K562 (cell line): Measurements from ENCODE around the gene SPATS2L. TPM values are rescaled to one million over a fixed set of nuclear protein-coding genes. Genes with fewer than 3 reads are reported as not detected.

Experiments
- ATAC-seq: fragments of 200-7000 bp; cut with Tn5 transposase; 3 replicates; pipeline ENCODE4 v1.9.1; 2020; ENCODE audit warnings: moderate library complexity
- BruUV-seq: library from RNA; stranded (reverse); fragments of 400-500 nt; replicated peaks from 2 replicates; lab custom pipeline; 2021; lab: Mats Ljungman, UMichigan
- CTCF ChIA-PET: fragments of 300-600 bp; formaldehyde crosslinking; extraction: SDS; loops from one replicate; lab custom pipeline; 2021; ENCODE audit warnings: low intra/inter-chr PET ratio; lab: Yijun Ruan, JAX
- POLR2A ChIA-PET: fragments of 300-600, 350-650 bp; sonication (Branson Sonifier 250); formaldehyde crosslinking; extraction: SDS; loops from one replicate; lab custom pipeline; 2021; ENCODE audit warnings: antibody characterized with exemption, inconsistent platforms; lab: Yijun Ruan, JAX
- DNase-seq, 4 experiments: peaks; one replicate each; pipeline versions ENCODE4 v3.0.0 to v3.0.0-alpha.2; 2011 to 2018; ENCODE audit warnings: low spot score in 3 of 4, mixed read lengths in 3 of 4; ENCODE audit errors: extremely low read depth in 1 of 4
- FAIRE-seq: peaks from 2 replicates; lab custom pipeline; 2011; peaks lifted over from hg19 to GRCh38; lab: Jason Lieb, UNC
- H2AFZ ChIP-seq: 2 replicates; pipeline ENCODE4 v1.6.0; 2011; ENCODE audit warnings: low read depth, low read length, control low read depth, inconsistent platforms
- H3K27ac ChIP-seq: fragments of 200-600 bp; 3 replicates; pipeline ENCODE4 v1.8.0; 2011; ENCODE audit warnings: low read depth, mild to moderate bottlenecking, control low read depth, inconsistent platforms, low read length, moderate library complexity, mixed read lengths; ENCODE audit errors: extremely low read depth
- H3K27me3 ChIP-seq, 2 experiments: fragments of 300-600 bp in 1 of 2; 2 replicates in 1 of 2; 3 replicates in 1 of 2; pipeline versions ENCODE4 v1.6.0 to v1.8.0; 2011; ENCODE audit warnings: inconsistent platforms in 2 of 2, low read length in 2 of 2, mild to moderate bottlenecking in 1 of 2, mixed read lengths in 1 of 2, moderate library complexity in 1 of 2; ENCODE audit not compliant: control insufficient read depth in 2 of 2, insufficient read depth in 2 of 2
- H3K36me3 ChIP-seq: fragments of 300-600 bp; 3 replicates; pipeline ENCODE4 v1.8.0; 2011; ENCODE audit warnings: mild to moderate bottlenecking, low read length, inconsistent platforms; ENCODE audit not compliant: control insufficient read depth, insufficient read depth
- H3K4me1 ChIP-seq, 2 experiments: fragments of 200-600 bp in 1 of 2; replicated peaks in 1 of 2; 2 replicates in 1 of 2; 3 replicates in 1 of 2; pipeline versions ENCODE4 v1.5.1 to v1.8.0; 2011; ENCODE audit warnings: inconsistent platforms in 2 of 2, low read length in 2 of 2, mild to moderate bottlenecking in 1 of 2, mixed read lengths in 1 of 2, moderate library complexity in 1 of 2; ENCODE audit not compliant: control insufficient read depth in 2 of 2, insufficient read depth in 2 of 2
- H3K4me2 ChIP-seq: 2 replicates; pipeline ENCODE4 v1.6.1; 2011; ENCODE audit warnings: low read length, control low read depth, inconsistent platforms, mixed read lengths; ENCODE audit not compliant: insufficient read depth
- H3K4me3 ChIP-seq: fragments of 200-600 bp; sonication (generic), shearing (Covaris generic); 2 replicates; pipeline ENCODE4 v1.5.1; 2016; ENCODE audit warnings: control low read depth, inconsistent platforms
- H3K79me2 ChIP-seq: fragments of 200-600 bp; 3 replicates; pipeline ENCODE4 v1.8.0; 2011; ENCODE audit warnings: low read length, inconsistent platforms; ENCODE audit not compliant: control insufficient read depth, insufficient read depth
- H3K9ac ChIP-seq, 2 experiments: 2 replicates each; pipeline versions ENCODE4 v1.6.0 to v1.6.1; 2011; ENCODE audit warnings: low read depth in 2 of 2, low read length in 2 of 2, control low read depth in 1 of 2, inconsistent platforms in 1 of 2, mild to moderate bottlenecking in 1 of 2, mixed read lengths in 1 of 2; ENCODE audit not compliant: insufficient read depth in 1 of 2
- H3K9me1 ChIP-seq: one replicate; pipeline ENCODE4 v1.6.0; 2011; ENCODE audit warnings: inconsistent platforms, mild to moderate bottlenecking, low read length, moderate library complexity; ENCODE audit not compliant: control insufficient read depth, insufficient read depth
- H3K9me3 ChIP-seq: replicated peaks from 2 replicates; pipeline ENCODE4 v1.5.1; 2011; ENCODE audit warnings: low read depth, low read length, inconsistent platforms; ENCODE audit not compliant: control insufficient read depth, insufficient read depth
- H4K20me1 ChIP-seq: replicated peaks from 2 replicates; pipeline ENCODE4 v1.6.1; 2011; ENCODE audit warnings: low read length, inconsistent platforms, mixed read lengths; ENCODE audit not compliant: control insufficient read depth, insufficient read depth
- CBFB ChIP-seq: sonication (generic); formaldehyde crosslinking; IDR thresholded peaks from 2 replicates; pipeline ENCODE4 v1.4.0; 2020; ENCODE audit warnings: mild to moderate bottlenecking, missing genetic modification reagents
- HSF4 ChIP-seq: fragments of 250-450 bp; sonication (Bioruptor Pico); IDR thresholded peaks from 2 replicates; pipeline ENCODE4 v2.1.2; 2022; ENCODE audit warnings: mild to moderate bottlenecking, moderate library complexity, borderline replicate concordance
- MCM3 ChIP-seq: fragments of 450-650 bp; IDR thresholded peaks from 2 replicates; pipeline ENCODE4 v1.6.1; 2016
- MEIS2 ChIP-seq: fragments of 450-650 bp; IDR thresholded peaks from 2 replicates; pipeline ENCODE4 v1.6.1; 2014; ENCODE audit warnings: mild to moderate bottlenecking; ENCODE audit not compliant: partially characterized antibody
- NUFIP1 ChIP-seq: fragments of 450-650 bp; IDR thresholded peaks from 2 replicates; pipeline ENCODE4 v1.6.1; 2018; ENCODE audit not compliant: partially characterized antibody
- RBM14 ChIP-seq: fragments of 200-400 bp; formaldehyde crosslinking; IDR thresholded peaks from 2 replicates; pipeline ENCODE4 v1.6.1; 2018; ENCODE audit warnings: low read depth, mild to moderate bottlenecking, low read length, moderate library complexity, borderline replicate concordance; ENCODE audit not compliant: insufficient read depth
- SIRT6 ChIP-seq: IDR thresholded peaks from one replicate; pipeline ENCODE4 v1.6.1; 2012; ENCODE audit warnings: low read depth, mild to moderate bottlenecking, control low read depth, inconsistent platforms, low read length, moderate library complexity
- SLC30A9 ChIP-seq: fragments of 250-450 bp; sonication (Bioruptor Pico); IDR thresholded peaks from 2 replicates; pipeline ENCODE4 v1.8.0; 2022; ENCODE audit warnings: mild to moderate bottlenecking, moderate library complexity
- ZBTB1 ChIP-seq: sonication (generic); formaldehyde crosslinking; IDR thresholded peaks from 2 replicates; pipeline ENCODE4 v1.8.1; 2023; ENCODE audit warnings: missing genetic modification reagents, low read depth, mild to moderate bottlenecking, borderline replicate concordance
- WGBS: fragments of 100-300 bp; shearing (Covaris generic); methylation state at CpG from one replicate; pipeline ENCODE4 v1.1.6; 2016; ENCODE audit warnings: low coverage, mixed read lengths; ENCODE audit not compliant: insufficient coverage; ENCODE audit errors: missing lambda C conversion rate; 5-methylcytosine and 5-hydroxymethylcytosine counted together
- in situ Hi-C: fragments of 300-500 bp; cut with MboI; formaldehyde crosslinking; loops from 4 replicates; pipeline ENCODE4 v1.15.0; 2018; ENCODE audit warnings: inconsistent platforms, mixed read lengths
- intact Hi-C: fragments of 100-400 bp; cut with micrococcal nuclease; formaldehyde crosslinking; loops from 2 replicates; pipeline ENCODE4 v1.14.2; 2022
- polyA plus RNA-seq, 8 experiments: library from polyadenylated mRNA; depleted of rRNA in 4 of 8; stranded (reverse) in 5 of 8; unstranded in 3 of 8; fragments of >200 nt; fragmentation: Nextera tagmentation in 2 of 8; fragmentation: Illumina TruSeq in 1 of 8; extraction: Ambion mirVana in 2 of 8; extraction: Trizol in 1 of 8; gene quantifications; 2 replicates each; pipeline versions ENCODE4 v1.2.1 to v1.2.3, GENCODE V29; 2011 to 2014; ENCODE audit warnings: inconsistent platforms in 1 of 8, missing spikeins in 1 of 8
- total RNA-seq, 7 experiments: library from RNA; depleted of rRNA in 6 of 7; stranded (reverse); fragments of >200 nt in 6 of 7; fragmentation: Illumina TruSeq in 2 of 7; extraction: Trizol in 2 of 7; gene quantifications; 2 replicates each; pipeline versions ENCODE4 v1.2.1 to v1.2.3, GENCODE V29; 2011 to 2021; ENCODE audit warnings: low replicate concordance in 1 of 7
- TF ChIP-seq, protein P1 (sequence below): fragments of 450-650 bp; IDR thresholded peaks from 2 replicates; pipeline ENCODE4 v1.6.1; 2016; ENCODE audit warnings: borderline replicate concordance
- TF ChIP-seq, protein P2 (sequence below): sonication (generic); formaldehyde crosslinking; IDR thresholded peaks from 2 replicates; pipeline ENCODE4 v1.8.1; 2022; ENCODE audit warnings: missing genetic modification reagents
- TF ChIP-seq, protein P3 (sequence below): fragments of 450-650 bp; formaldehyde crosslinking; IDR thresholded peaks from 2 replicates; pipeline ENCODE4 v1.4.0; 2020; ENCODE audit warnings: mild to moderate bottlenecking, mixed read lengths

The SPATS2L gene
- total and polyA plus RNA-seq, 9 of the 15 experiments (the other 6 are each of a cell fraction or from before 2014, with no cell fraction given) = 11.3 to 41.5 (median 24.9) TPM

DNA sequence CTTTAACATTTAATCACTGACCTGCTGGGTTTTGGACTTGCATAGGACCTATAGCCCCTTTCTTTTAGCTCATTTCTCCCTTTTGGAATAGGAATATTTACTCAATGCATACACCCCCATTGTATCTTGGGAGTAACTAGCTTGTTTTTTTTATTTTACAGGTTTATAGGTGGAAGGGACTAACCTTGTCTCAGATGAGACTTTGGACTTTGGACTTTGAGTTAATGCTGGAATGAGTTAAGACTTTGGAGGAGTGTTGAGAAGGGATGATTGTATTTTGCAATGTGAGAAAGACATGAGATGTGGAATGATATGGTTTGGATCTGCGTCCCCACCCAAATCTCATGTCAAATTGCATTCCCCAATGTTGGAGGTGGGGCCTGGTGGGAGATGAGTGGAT is 43.2 kb upstream of the SPATS2L start:
- Histone ChIP-seq H3K9ac (no peak overlapping the region), H3K4me2 (no peak overlapping the region), H4K20me1 (no peaks in the 10 kb centered on the region), H3K4me1 (no peaks in the 10 kb centered on the region), H3K36me3 (no peaks in the 10 kb centered on the region), H3K27me3 (peaks cover 2 to 11% of the 10 kb centered on the region in 2 experiments; a peak in 2 of 5 replicates), H3K9me1 (no peaks in the 10 kb centered on the region)
- CTCF ChIA-PET = no interaction called here
- POLR2A ChIA-PET = no interaction called here
- no peak for DNase-seq
- 14% methylated on average over 1 of the region's 1 CpG for whole genome bisulfite sequencing
- ATAC-seq = no peak
- no TSS peak for BruUV-seq
- no peak for FAIRE-seq
- TF ChIP-seq MEIS2 (no peak), NUFIP1 (no peak)
- TF ChIP-seq, all 486 proteins: peak for 0
- in situ Hi-C loops (no loop called here), intact Hi-C loops (no loop called here)
- Histone ChIP-seq H3K27ac (no peak overlapping the region), H3K4me3 (no peak overlapping the region), H2AFZ (no peak overlapping the region), H3K9me3 (no peaks in the 10 kb centered on the region), H3K79me2 (no peaks in the 10 kb centered on the region)

DNA sequence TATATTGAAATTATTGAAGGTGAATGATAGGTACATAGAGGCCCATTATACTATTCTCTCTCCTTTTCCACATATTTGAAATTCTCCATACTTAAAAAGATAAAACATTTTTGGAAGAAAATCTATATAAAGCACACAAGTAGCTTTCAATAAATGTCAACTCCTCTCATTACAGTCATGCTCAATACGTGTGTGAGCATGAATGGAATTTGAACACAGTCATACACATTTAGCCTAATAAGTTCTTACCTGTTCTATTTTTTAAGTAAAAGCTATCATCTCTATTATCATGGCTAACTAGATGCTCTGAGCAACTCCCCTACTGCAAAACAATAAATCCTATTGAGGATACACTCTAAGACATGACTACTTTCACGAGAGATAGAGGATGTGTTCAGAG is 41.9 kb upstream of the SPATS2L start:
- BruUV-seq = no TSS peak
- no peaks in the 10 kb centered on the region for H4K20me1 ChIP-seq
- no peaks in the 10 kb centered on the region for H3K9me3 ChIP-seq
- no peaks in the 10 kb centered on the region for H3K9me1 ChIP-seq
- WGBS = 0% methylated on average over 2 of the region's 2 CpGs
- H3K27ac ChIP-seq = no peak overlapping the region
- DNase-seq = no peak
- intact Hi-C loops = no loop called here
- no peak overlapping the region for H3K9ac ChIP-seq
- ChIA-PET POLR2A (no interaction called here), CTCF (no interaction called here)
- no peak for FAIRE-seq
- in situ Hi-C loops = no loop called here
- no peak overlapping the region for H3K4me3 ChIP-seq
- H3K36me3 ChIP-seq = no peaks in the 10 kb centered on the region
- H3K79me2 ChIP-seq = no peaks in the 10 kb centered on the region
- no peak for ATAC-seq
- no peak overlapping the region for H2AFZ ChIP-seq
- H3K4me2 ChIP-seq = no peak overlapping the region
- peaks cover 2 to 3% of the 10 kb centered on the region in 2 experiments; a peak in 1 of 5 replicates for H3K27me3 ChIP-seq
- H3K4me1 ChIP-seq = no peaks in the 10 kb centered on the region
- TF ChIP-seq, protein P1, sequence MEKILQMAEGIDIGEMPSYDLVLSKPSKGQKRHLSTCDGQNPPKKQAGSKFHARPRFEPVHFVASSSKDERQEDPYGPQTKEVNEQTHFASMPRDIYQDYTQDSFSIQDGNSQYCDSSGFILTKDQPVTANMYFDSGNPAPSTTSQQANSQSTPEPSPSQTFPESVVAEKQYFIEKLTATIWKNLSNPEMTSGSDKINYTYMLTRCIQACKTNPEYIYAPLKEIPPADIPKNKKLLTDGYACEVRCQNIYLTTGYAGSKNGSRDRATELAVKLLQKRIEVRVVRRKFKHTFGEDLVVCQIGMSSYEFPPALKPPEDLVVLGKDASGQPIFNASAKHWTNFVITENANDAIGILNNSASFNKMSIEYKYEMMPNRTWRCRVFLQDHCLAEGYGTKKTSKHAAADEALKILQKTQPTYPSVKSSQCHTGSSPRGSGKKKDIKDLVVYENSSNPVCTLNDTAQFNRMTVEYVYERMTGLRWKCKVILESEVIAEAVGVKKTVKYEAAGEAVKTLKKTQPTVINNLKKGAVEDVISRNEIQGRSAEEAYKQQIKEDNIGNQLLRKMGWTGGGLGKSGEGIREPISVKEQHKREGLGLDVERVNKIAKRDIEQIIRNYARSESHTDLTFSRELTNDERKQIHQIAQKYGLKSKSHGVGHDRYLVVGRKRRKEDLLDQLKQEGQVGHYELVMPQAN = no peak
- TF ChIP-seq, protein P2, sequence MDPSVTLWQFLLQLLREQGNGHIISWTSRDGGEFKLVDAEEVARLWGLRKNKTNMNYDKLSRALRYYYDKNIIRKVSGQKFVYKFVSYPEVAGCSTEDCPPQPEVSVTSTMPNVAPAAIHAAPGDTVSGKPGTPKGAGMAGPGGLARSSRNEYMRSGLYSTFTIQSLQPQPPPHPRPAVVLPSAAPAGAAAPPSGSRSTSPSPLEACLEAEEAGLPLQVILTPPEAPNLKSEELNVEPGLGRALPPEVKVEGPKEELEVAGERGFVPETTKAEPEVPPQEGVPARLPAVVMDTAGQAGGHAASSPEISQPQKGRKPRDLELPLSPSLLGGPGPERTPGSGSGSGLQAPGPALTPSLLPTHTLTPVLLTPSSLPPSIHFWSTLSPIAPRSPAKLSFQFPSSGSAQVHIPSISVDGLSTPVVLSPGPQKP = no peak
- TF ChIP-seq, protein P3, sequence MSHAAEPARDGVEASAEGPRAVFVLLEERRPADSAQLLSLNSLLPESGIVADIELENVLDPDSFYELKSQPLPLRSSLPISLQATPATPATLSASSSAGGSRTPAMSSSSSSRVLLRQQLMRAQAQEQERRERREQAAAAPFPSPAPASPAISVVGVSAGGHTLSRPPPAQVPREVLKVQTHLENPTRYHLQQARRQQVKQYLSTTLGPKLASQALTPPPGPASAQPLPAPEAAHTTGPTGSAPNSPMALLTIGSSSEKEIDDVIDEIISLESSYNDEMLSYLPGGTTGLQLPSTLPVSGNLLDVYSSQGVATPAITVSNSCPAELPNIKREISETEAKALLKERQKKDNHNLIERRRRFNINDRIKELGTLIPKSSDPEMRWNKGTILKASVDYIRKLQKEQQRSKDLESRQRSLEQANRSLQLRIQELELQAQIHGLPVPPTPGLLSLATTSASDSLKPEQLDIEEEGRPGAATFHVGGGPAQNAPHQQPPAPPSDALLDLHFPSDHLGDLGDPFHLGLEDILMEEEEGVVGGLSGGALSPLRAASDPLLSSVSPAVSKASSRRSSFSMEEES (CRISPR knock-in tag) = no peak
- no peak for TF ChIP-seq SLC30A9
- TF ChIP-seq CBFB (CRISPR knock-in tag) = no peak
- TF ChIP-seq ZBTB1 (CRISPR knock-in tag) = no peak
- TF ChIP-seq HSF4 (CRISPR knock-in tag) = no peak
- TF ChIP-seq RBM14 = no peak
- TF ChIP-seq SIRT6 = no peak
- no peak for TF ChIP-seq MCM3
